GM18519 (cell line): ENCODE results near the gene SLC9B2.

Experiments
- ATAC-seq: cut with Tn5 transposase; IDR thresholded peaks from one replicate; pipeline ENCODE4 v1.9.1; 2021; ENCODE audit warnings: mild to moderate bottlenecking, moderate library complexity; ENCODE audit not compliant: unreplicated experiment, low FRiP score

SLC9B2 gene

GRCh38 chr4:103079621-103080020, 3.1 kb upstream of the SLC9B2 start:
- no peak for ATAC-seq

- peak; percentile 35 for ATAC-seq
Measured at GRCh38 chr4:103075894-103076746, 441 bp downstream of the SLC9B2 start.

DNA sequence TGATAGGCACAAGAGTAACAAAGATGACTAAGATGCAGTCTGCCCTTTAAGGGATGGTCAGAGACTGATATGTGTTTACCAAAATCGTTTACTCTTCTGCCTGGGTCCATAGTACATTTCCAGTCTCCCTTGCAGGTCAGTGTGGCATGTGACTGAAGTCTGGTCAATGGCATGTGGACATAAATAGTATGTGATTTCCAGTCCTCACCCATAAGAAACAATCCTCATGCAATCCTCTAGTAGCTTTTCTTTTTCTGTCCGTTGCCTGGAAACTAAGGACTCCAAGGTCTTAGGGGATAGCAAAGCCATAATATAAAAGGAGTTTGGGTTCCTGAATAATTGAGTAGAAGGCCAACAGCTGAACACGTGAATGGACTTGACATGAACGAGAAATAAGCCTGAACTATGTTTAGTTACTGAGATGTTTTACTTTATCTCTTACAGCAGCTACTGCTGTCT, 1.1 kb downstream of the SLC9B2 start:
- ATAC-seq, result no peak

DNA sequence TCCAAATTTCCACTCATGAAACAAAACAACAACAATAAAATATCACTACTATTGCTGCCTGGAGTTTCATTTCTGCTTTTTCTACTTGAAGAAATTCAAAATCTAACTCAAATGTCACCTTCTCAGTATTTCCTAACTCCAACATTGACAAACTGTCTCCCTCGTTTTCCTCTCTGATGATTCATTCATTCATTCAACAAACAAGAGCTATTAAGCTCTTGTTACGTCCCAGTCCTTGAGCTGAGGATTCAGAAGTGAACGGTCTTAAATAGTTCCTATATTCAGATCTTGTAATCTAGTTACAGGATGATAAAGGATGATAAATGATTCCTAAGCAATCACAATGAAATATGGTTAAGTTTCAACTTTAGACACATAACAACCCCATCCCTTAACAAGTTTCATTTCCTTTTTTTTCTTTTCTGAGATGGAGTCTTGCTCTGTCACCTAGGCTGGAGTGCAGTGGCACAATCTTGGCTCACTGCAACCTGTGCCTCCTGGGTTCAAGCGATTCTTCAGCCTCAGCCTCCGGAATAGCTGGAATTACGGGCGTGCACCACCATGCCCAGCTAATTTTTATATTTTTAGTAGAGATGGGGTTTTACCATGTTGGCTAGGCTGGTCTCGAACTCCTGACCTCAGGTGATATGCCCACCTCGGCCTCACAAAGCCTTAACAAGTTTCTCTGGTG, 1.7 kb downstream of the SLC9B2 start:
- ATAC-seq, result peak; percentile 34

DNA sequence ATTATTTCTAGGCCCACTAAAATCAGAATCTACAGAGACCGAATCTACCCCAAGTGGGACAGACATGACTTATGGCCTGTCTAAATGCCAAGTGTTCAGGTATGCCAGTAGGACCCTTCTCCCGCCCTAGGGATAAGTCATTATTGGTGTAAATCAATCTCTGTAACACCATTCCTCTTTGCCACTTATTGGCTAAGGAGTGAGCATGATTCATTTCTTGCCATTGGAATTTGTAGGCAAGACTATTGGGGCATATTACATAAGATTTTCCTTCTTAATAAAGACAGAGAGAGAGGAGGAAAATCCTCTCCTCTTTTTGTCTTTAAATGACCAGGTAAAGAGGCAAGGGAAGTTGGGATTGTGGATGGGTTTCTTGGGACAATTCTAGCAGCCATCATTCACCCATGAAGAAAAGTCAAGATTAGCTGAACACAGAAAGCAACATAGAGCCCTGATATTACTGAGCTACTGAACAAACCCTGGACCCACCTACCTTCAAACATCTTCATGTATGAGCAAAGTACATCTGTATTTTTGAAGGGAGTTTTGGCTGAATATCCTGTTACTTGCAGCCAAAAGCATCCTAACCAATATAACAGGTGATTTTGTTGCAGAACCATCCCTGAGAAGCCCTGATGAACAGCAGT, 2.6 kb downstream of the SLC9B2 start:
- ATAC-seq, result no peak

DNA sequence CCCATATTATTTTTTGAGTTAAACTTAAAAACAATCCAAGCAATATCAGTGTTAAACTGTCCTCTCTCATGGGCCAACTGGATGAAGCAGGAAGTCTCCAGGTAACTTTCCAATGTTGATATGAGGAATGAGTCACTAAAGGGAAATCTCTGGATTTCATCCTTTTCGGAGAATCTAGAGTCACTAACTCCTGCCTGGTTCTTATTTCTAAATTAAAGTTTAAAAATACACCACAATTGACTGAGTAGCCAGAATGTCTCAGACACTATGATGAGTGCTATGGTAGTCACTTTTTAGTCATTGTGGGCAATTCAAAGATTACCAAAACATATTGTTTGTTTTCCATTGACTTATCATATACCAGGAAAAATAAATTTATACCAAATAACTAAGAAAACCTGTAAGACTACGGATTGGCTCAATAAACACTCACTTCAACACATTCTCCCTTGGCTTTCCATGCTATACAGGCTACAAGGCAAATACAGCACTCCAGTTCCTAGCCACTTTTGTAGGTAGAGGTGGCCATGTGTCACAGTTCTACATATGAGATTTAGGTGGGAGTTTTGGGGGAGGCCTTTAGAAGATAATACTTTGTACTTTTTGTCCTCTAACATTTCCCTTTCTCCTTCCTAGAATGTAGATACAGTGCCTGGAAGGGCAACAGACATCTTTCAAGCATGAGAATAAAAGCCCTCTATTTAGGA, 8.6 kb downstream of the SLC9B2 start:
- no peak for ATAC-seq

GRCh38 chr4:103060453-103061148, 16.0 kb downstream of the SLC9B2 start:
- no peak for ATAC-seq

- no peak for ATAC-seq
Measured at GRCh38 chr4:103054030-103054429, 22.5 kb downstream of the SLC9B2 start.

DNA sequence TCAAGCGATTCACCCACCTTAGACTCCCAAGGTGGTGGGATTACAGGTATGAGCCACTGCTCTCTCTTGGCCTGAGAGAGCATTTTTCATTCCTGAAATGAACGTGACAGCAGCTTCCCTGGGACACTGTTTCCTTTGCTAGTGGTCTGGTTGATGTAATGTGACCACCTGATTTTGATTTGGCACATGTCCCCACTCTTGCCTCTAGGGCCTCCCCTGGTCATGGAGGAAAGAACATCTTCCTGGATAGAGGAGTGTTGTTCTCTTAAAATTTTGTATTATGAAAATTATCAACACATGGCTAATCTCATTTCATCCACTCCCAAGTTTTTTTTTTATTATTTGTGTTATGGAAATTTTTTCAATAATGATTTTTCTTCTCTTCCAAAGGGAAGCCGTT, 23.8 kb downstream of the SLC9B2 start:
- ATAC-seq, result no peak

- ATAC-seq, result no peak
Measured at GRCh38 chr4:103052145-103052544, 24.4 kb downstream of the SLC9B2 start.

- no peak for ATAC-seq
Measured at GRCh38 chr4:103050736-103051436, 25.7 kb downstream of the SLC9B2 start.

DNA sequence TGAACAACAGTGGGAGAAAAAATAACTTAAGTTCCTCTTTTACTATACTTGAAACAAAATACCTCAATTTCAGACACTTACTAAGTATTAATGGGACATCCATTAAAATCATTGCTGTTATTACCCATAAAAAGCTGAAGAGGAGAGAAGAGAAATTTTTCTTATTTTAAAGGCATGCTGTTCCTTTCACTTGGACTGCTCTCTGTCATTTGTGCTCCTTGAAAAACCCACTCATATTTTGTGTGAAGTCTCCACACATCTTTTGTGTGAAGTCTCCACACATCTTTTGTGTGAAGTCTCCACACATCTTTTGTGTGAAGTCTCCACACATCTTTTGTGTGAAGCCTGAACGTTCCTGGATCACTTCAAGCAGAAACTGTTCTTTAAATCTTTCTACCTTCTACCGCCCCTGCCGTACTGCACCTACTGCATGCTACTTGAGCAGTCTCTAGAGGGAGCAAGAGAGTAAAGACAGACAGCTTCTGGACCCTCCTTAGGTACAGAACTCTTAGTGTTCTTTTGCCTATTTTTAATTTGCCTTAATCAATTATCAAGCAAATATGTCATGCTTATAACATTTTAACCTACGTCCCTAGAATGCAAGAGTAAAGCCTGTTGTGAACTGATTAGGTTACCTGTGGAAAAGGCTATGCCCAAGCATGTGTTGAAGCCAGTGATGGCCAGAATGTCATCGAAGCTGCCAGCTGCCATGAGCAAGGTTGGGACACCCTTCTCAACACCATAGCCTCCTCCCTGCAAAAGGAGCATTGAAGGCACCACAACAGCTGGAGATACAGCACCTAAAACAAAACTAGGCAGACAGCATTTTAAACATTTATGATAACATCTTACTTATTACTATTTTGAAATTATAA, 29.9 kb downstream of the SLC9B2 start:
- peak; percentile 96 for ATAC-seq

GRCh38 chr4:103044183-103044582, 32.4 kb downstream of the SLC9B2 start:
- no peak for ATAC-seq

DNA sequence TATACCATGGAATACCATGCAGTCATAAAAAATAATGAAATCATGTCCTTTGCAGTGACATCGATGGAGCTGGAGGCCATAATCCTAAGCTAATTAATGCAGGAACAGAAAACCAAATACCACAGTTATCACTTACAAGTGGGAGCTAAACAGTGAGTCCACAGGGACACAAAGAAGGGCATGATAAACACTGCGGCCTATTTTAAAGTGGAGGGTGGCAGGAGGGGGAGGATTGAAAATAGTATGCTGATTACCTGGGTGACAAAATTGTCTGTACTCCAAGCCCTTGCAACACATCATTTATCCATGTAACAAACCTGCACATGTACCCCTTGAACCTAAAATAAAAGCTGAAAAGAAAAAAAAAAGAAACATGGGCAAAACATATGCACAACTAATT, 40.4 kb downstream of the SLC9B2 start:
- no peak for ATAC-seq

- ATAC-seq, result no peak
Measured at GRCh38 chr4:103032574-103032973, 44.0 kb downstream of the SLC9B2 start.

- no peak for ATAC-seq
Measured at GRCh38 chr4:103030791-103031190, 45.8 kb downstream of the SLC9B2 start.

DNA sequence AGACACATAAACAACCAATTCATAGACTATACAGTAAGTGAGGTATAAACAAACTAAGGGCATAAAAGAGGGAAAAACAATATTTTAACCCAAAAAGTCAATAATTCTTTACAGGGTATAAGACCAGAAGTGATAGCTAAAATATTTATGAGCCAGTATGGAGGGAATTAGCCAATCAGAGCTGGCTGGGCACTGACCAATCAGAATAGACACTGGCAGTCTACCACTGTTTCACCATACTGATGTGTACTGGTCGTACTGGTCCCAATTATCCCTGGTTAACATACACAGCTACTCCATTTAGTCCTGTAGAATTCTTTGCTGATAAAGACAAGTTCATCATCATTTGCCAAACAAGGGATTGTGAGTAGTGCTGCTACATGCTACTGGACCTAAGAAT, 47.3 kb downstream of the SLC9B2 start:
- no peak for ATAC-seq

- no peak for ATAC-seq
Measured at GRCh38 chr4:103026868-103027267, 49.7 kb downstream of the SLC9B2 start.

GRCh38 chr4:103024996-103025395, 51.6 kb downstream of the SLC9B2 start:
- no peak for ATAC-seq
